ENCODE results near the gene M1AP. TPM values are rescaled to one million over a fixed set of nuclear protein-coding genes. Genes with fewer than 3 reads are reported as not detected.

Gene M1AP
- total and polyA plus RNA-seq, 2 donors from 2014 or later = 0.49 to 3.4 TPM

DNA sequence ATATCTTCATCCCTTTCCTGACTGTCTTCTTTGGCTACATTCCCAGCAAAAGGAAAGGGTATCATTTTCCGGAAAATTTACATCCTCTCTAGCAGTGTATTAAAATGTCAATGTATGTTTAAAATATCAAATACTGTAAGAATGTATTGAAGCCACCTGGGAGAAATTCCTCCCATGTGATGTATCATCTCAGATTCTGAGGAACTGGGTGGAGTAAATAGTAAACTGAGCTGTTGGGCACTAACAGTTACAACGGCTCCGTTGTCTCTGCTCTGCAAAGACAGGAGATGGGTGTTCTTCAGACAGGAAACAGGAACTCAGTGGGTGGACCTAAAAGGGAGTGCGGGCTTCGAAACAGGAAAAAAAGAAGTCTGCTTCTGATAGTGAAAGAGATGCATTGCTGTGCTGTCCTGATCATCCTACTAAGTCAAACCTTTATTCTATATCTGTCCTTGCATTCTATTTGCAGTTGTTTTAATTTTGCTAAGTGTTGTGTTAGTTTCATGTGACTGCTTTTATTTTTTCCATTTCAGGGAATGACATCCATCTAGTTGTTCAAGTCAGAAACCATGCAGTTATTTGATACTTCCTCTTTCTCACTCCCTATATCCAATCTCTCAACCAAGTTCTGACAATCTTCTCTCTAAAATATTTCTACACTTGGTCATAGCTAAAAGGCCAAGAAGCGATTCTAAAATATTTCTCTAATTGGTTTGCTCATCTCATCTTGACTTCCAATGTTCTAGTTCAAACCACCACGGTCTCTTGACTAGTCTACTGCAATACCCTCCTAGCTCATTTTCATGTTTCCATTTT, 74.2 kb downstream of the M1AP start:
- no peaks in the 10 kb centered on the region for H3K4me1 ChIP-seq (ENCODE audit: control insufficient read depth in 2 of 3, insufficient read depth in 2 of 3, low read depth in 1 of 3, low read length in 3 of 3)
- no peak for FAIRE-seq
- intact Hi-C loops (cut with DNase I) = no loop called here
- no peak overlapping the region for H3K9ac ChIP-seq (ENCODE audit: low read length in 3 of 3)
- DNase-seq = peak in 2 of 5 donors; percentile 35 to 50
- H3K27me3 ChIP-seq (ENCODE audit: control insufficient read depth, insufficient read depth, low read length) = no peaks in the 10 kb centered on the region
- H3K9me3 ChIP-seq (ENCODE audit: control insufficient read depth in 2 of 3, insufficient read depth in 1 of 3, low read length in 3 of 3) = no peaks in the 10 kb centered on the region
- no peaks in the 10 kb centered on the region for H3K36me3 ChIP-seq (ENCODE audit: control insufficient read depth in 2 of 3, insufficient read depth in 3 of 3, low read length in 3 of 3)
- peak overlapping the region in 1 of 3 donors; percentile 15 for H3K4me3 ChIP-seq (ENCODE audit: low read length in 3 of 3)
- TF ChIP-seq, protein P1, sequence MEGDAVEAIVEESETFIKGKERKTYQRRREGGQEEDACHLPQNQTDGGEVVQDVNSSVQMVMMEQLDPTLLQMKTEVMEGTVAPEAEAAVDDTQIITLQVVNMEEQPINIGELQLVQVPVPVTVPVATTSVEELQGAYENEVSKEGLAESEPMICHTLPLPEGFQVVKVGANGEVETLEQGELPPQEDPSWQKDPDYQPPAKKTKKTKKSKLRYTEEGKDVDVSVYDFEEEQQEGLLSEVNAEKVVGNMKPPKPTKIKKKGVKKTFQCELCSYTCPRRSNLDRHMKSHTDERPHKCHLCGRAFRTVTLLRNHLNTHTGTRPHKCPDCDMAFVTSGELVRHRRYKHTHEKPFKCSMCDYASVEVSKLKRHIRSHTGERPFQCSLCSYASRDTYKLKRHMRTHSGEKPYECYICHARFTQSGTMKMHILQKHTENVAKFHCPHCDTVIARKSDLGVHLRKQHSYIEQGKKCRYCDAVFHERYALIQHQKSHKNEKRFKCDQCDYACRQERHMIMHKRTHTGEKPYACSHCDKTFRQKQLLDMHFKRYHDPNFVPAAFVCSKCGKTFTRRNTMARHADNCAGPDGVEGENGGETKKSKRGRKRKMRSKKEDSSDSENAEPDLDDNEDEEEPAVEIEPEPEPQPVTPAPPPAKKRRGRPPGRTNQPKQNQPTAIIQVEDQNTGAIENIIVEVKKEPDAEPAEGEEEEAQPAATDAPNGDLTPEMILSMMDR (IDR thresholded peaks at IDR 0.05; ENCODE audit: borderline replicate concordance, extremely low read depth, insufficient read depth) = no peak
- H3K27ac ChIP-seq (ENCODE audit: low read depth in 2 of 2, low read length in 2 of 2) = no peak overlapping the region

DNA sequence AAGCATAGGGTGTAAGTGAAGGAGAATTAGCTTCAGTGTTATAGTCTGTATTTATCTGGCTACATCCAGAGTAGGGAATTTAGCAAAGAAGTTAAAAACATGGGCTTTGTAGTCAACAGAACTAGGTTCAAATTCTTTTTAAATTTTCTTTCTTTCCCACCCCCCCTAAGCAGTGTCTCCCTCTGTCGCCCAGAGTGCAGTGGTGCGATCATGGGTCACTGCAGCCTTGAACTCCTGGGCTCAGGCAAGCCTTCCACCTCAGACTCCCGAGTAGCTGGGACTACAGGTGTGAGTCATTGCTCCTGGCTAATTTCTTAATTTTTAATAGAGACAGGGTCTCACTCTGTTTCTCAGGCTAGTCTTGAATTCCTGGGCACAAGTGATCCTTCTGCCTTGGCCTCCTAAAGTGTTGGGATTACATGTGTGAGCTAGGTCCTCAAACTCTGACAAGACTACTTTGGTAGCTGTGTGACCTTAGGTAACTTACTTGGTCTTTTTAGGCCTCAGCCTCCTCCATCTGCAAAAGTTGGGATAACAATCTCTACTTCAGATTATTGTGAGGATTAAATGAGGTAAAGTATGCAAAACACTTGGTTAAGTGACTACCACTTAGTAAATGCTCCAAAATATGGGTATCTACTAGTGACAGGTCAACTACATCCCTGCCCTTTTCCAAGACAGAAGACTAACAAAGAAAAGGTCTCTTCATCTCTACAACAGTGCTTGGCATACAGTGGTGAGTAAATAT, 75.8 kb downstream of the M1AP start:
- H3K27me3 ChIP-seq (ENCODE audit: control insufficient read depth, insufficient read depth, low read length) = no peaks in the 10 kb centered on the region
- H3K36me3 ChIP-seq (ENCODE audit: control insufficient read depth in 2 of 3, insufficient read depth in 3 of 3, low read length in 3 of 3) = no peaks in the 10 kb centered on the region
- no peaks in the 10 kb centered on the region for H3K9me3 ChIP-seq (ENCODE audit: control insufficient read depth in 2 of 3, insufficient read depth in 1 of 3, low read length in 3 of 3)
- TF ChIP-seq, protein P1 (IDR thresholded peaks at IDR 0.05; ENCODE audit: borderline replicate concordance, extremely low read depth, insufficient read depth) = peak; percentile 2
- no peak overlapping the region for H3K4me3 ChIP-seq (ENCODE audit: low read length in 3 of 3)
- no peak for FAIRE-seq
- no peak for DNase-seq
- no peak overlapping the region for H3K9ac ChIP-seq (ENCODE audit: low read length in 3 of 3)
- H3K27ac ChIP-seq (ENCODE audit: low read depth in 2 of 2, low read length in 2 of 2) = no peak overlapping the region
- intact Hi-C loops (cut with DNase I) = no loop called here
- H3K4me1 ChIP-seq (ENCODE audit: control insufficient read depth in 2 of 3, insufficient read depth in 2 of 3, low read depth in 1 of 3, low read length in 3 of 3) = no peaks in the 10 kb centered on the region

DNA sequence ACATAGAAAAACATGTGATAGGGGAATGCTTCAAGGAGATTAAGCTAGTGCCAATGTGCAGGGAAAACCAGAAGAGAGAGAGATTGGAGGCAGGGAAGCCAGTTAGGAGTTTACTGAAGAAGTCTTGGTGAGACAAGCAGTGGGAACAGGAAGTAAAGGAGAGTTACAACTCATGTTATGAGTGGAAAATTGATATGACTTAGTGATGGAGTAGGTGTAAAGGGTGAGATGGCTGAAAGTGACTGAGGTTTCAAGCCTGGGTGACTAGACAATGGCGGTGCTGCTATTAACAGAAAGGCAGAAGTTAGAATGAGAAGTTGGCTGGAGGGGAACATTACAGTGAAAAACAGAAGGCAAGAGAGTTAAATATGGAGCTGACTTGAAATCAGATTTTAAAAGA, 77.1 kb downstream of the M1AP start:
- TF ChIP-seq, protein P1 (IDR thresholded peaks at IDR 0.05; ENCODE audit: borderline replicate concordance, extremely low read depth, insufficient read depth) = no peak
- DNase-seq (no peak), FAIRE-seq (no peak)
- no peaks in the 10 kb centered on the region for H3K27me3 ChIP-seq (ENCODE audit: control insufficient read depth, insufficient read depth, low read length)
- H3K36me3 ChIP-seq (ENCODE audit: control insufficient read depth in 2 of 3, insufficient read depth in 3 of 3, low read length in 3 of 3) = no peaks in the 10 kb centered on the region
- no peaks in the 10 kb centered on the region for H3K9me3 ChIP-seq (ENCODE audit: control insufficient read depth in 2 of 3, insufficient read depth in 1 of 3, low read length in 3 of 3)
- no peak overlapping the region for H3K9ac ChIP-seq (ENCODE audit: low read length in 3 of 3)
- H3K4me3 ChIP-seq (ENCODE audit: low read length in 3 of 3) = no peak overlapping the region
- H3K27ac ChIP-seq (ENCODE audit: low read depth in 2 of 2, low read length in 2 of 2) = no peak overlapping the region
- H3K4me1 ChIP-seq (ENCODE audit: control insufficient read depth in 2 of 3, insufficient read depth in 2 of 3, low read depth in 1 of 3, low read length in 3 of 3) = no peaks in the 10 kb centered on the region
- intact Hi-C loops (cut with DNase I) = no loop called here

Data from kidney (tissue), 14 donors.